HUES64 (cell line): ENCODE measurements around the gene CHST11. TPM values are rescaled to one million over a fixed set of nuclear protein-coding genes. Genes with fewer than 3 reads are reported as not detected.

Source experiments
- H3K27ac ChIP-seq: 2 replicates; pipeline ENCODE4 v1.7.0; 2013; ENCODE audit warnings: low read depth, low read length, inconsistent platforms
- H3K27me3 ChIP-seq: 2 replicates; pipeline ENCODE4 v1.6.1; 2013; ENCODE audit warnings: mild to moderate bottlenecking, low read length; ENCODE audit not compliant: insufficient read depth
- H3K36me3 ChIP-seq: 2 replicates; pipeline ENCODE4 v1.6.1; 2013; ENCODE audit warnings: mild to moderate bottlenecking, low read length; ENCODE audit not compliant: insufficient read depth
- H3K4me1 ChIP-seq: 2 replicates; pipeline ENCODE4 v1.6.1; 2013; ENCODE audit warnings: mild to moderate bottlenecking, low read length, moderate library complexity; ENCODE audit not compliant: insufficient read depth
- H3K4me3 ChIP-seq: 2 replicates; pipeline ENCODE4 v1.5.1; 2013; ENCODE audit warnings: mild to moderate bottlenecking, low read length, moderate library complexity
- H3K9ac ChIP-seq: 2 replicates; pipeline ENCODE4 v1.6.1; 2013; ENCODE audit warnings: mild to moderate bottlenecking, low read depth, low read length
- H3K9me3 ChIP-seq: 2 replicates; pipeline ENCODE4 v1.6.1; 2013; ENCODE audit warnings: low read depth, low read length; ENCODE audit not compliant: insufficient read depth
- WGBS: fragments of 150-250, 120-280 bp; methylation state at CpG from one replicate; pipeline ENCODE4 v1.1.7; 2013; ENCODE audit warnings: missing lambda C conversion rate; 5-methylcytosine and 5-hydroxymethylcytosine counted together
- polyA plus RNA-seq, 2 experiments: library from polyadenylated mRNA; stranded (reverse); fragments of 50-300 nt; gene quantifications; one replicate each; pipeline ENCODE4 v1.2.3, GENCODE V29; 2013

CHST11 gene
- polyA plus RNA-seq (2013, experiment 1 of 2): 9.8 TPM
- polyA plus RNA-seq (2013, experiment 2 of 2): 14.6 TPM

DNA sequence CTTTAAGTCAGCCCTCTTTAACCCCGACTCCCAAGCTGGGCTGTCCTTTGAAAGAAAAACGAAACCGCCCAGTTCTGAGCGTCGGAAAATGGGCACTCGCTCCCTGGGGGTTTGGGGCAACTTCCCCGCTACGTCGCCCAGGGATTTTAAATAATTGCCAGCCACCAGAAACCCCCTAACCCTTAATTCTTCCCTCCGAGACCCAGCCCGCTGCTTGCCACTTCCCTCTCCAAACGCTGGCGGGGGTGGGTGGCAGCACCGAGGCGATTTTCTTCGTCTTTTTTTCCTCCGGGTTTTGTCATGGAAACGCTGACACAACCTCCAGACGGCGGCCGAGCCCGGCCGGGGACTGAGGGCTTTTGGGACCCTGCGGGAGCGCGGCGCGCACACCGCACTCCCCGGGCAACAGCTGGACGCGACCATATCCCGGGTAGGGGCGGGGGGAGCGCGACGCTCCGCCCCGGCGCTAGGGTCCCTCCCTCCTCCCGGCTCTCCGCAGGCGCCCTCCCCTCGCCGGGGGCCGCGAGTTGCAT, at the start of gene CHST11:
Gene CHST11 (plus strand): TSS at position 532 of the 533 bp plus-strand sequence.
- Histone ChIP-seq H3K27me3 (peaks cover 40% of the 10 kb centered on the region), H3K27ac (peak within 1 kb of the TSS; percentile 63; the same call in 1 of the 2 replicates), H3K9ac (peak within 1 kb of the TSS; percentile 71), H3K36me3 (no peaks in the 10 kb centered on the region), H3K4me3 (peak within 1 kb of the TSS; percentile 98), H3K4me1 (peaks cover 40% of the 10 kb centered on the region), H3K9me3 (no peaks in the 10 kb centered on the region)
- under 1% methylated on average over 47 of the region's 47 CpGs for WGBS

DNA sequence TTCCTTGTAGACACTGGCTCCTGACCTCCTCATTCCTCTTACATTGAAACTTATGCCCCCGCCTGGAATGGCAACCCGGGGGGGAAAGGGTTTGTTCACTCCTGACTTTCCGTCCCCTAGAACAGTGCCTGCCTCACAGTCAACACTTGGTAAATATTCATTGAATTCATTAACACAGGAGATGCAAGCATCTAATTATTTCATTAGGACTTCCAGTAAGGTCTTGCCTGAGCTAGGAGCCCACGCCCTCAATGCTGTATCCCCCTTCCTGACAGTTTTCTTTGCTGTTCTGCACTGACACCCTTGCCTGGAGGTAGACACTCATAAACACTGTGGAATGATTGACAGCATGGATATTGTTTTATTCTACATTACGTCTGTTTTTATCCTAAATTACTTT, 49.3 kb upstream of the CHST11 start:
- peaks cover 5% of the 10 kb centered on the region; the same call in 1 of the 2 replicates for H3K4me1 ChIP-seq

DNA sequence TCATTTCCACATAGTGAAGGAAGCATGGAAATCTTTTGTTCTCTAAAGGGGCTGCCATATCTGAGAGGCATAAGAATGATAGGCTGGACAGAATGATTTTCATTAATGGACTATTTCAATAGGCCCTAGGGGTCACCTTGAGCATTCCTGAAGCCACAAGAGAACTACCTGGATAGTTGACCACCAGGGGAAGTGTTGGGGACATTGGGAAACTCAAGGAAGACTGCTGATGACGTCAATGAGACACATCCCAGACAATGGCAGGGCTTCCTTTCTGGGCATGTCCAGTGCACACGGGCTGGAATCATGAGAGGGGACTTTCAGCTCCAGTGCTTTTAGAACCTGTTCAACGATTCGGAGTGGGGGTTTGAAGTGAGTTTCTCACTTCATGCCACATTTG, 48.8 kb upstream of the CHST11 start:
- 91% methylated on average over 4 of the region's 4 CpGs for WGBS
- Histone ChIP-seq H3K27me3 (no peaks in the 10 kb centered on the region), H3K9ac (no peak overlapping the region), H3K4me1 (peaks cover 5% of the 10 kb centered on the region; the same call in 1 of the 2 replicates), H3K36me3 (no peaks in the 10 kb centered on the region), H3K9me3 (peaks cover 3% of the 10 kb centered on the region; the same call in 1 of the 2 replicates), H3K4me3 (no peak overlapping the region), H3K27ac (no peak overlapping the region)

More for the DNA sequence above, 49.3 kb upstream of the CHST11 start:
- peaks cover 3% of the 10 kb centered on the region; the same call in 1 of the 2 replicates for H3K9me3 ChIP-seq
- H3K36me3 ChIP-seq: no peaks in the 10 kb centered on the region
- 94% methylated on average over 4 of the region's 5 CpGs for WGBS
- H3K27me3 ChIP-seq: no peaks in the 10 kb centered on the region
- no peak overlapping the region for H3K4me3 ChIP-seq
- no peak overlapping the region for H3K27ac ChIP-seq
- no peak overlapping the region for H3K9ac ChIP-seq

DNA sequence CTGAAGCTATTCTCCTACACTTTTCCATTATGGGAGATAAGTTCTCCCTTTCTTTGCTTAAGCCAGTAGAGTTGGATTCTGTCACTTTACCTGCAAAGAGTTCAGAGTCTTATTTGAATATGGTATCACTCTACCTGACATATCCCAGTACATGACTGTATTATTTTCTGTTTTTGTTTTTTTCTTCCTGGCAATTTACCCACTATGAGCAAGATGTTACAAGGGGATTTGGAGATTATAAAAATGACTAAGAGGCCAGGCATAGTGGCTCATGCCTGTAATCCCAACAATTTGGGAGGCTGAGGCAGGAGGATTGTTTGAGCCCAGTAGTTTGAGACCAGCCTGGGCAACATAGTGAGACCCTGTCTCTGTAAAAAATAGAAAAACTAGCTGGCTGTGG, 46.4 kb upstream of the CHST11 start:
- Histone ChIP-seq H3K36me3 (no peaks in the 10 kb centered on the region), H3K4me3 (no peak overlapping the region), H3K9ac (no peak overlapping the region), H3K27me3 (no peaks in the 10 kb centered on the region), H3K9me3 (peaks cover 3% of the 10 kb centered on the region; the same call in 1 of the 2 replicates), H3K27ac (no peak overlapping the region), H3K4me1 (peaks cover 29% of the 10 kb centered on the region)

DNA sequence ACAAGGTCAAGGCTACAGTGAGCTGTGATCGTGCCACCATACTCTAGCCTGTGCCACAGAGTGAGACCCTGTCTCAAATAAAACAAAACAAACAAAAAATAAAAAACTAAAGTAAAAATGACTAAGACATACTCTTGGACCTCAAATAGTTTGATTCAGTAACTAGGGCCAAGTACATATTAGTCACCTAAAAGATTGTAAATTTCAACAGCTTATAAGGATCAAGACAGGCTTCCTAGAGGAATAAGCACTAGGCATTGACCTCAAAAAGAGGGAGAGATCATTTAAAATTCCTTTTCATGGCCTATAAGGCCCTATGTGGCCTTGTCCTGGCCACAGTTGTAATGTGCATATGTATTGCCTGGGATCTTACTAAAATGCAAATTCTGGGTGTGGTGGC, 46.0 kb upstream of the CHST11 start:
- H3K9me3 ChIP-seq: peaks cover 3% of the 10 kb centered on the region; the same call in 1 of the 2 replicates
- 80% methylated on average over 1 of the region's 1 CpG for WGBS

DNA sequence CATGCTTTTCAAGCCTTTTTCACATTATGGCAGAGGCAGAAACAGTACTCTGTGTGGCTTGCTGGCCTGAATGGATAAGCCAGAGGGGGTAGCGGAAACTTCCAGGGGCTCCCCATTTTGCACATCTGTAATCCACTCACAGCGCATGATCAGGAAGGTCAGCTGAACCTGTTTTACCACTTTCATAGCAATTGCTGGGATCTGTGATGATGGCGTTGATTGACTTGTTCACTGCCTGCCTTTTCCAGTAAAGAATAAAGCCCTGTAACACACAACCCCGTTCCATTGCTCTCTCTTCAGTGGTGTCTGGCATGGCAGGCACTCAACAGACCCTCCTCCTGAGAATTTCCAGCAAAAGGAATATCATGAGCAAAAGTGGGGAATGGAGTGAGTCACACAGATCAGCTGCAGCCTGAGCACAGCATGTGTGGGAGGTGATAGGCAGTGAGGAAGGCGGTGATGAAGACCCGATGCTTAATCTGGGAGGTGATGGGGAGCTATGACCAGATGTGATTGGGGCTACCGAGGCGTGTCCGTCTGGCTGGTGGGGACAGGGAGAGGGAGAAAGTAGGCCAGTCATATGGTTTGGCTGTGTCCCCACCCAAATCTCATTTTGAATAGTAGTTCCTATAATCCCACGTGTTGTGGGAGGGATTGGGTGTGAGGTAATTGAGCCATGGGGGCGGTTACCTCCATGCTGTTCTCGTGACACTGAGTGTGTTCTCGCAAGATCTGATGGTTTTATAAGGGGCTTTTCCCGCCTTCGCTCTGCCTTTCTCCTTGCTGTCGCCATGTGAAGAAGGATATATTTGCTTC, 44.7 kb upstream of the CHST11 start:
- WGBS: 88% methylated on average over 16 of the region's 16 CpGs
- H3K9ac ChIP-seq: no peak overlapping the region
- H3K36me3 ChIP-seq: no peaks in the 10 kb centered on the region
- H3K4me1 ChIP-seq: peaks cover 31% of the 10 kb centered on the region
- no peak overlapping the region for H3K27ac ChIP-seq
- H3K27me3 ChIP-seq: no peaks in the 10 kb centered on the region
- H3K4me3 ChIP-seq: no peak overlapping the region
- no peaks in the 10 kb centered on the region for H3K9me3 ChIP-seq

More for the DNA sequence above, 46.0 kb upstream of the CHST11 start:
- H3K36me3 ChIP-seq: no peaks in the 10 kb centered on the region
- H3K9ac ChIP-seq: no peak overlapping the region
- no peak overlapping the region for H3K4me3 ChIP-seq
- peaks cover 31% of the 10 kb centered on the region for H3K4me1 ChIP-seq
- H3K27me3 ChIP-seq: no peaks in the 10 kb centered on the region
- no peak overlapping the region for H3K27ac ChIP-seq

DNA sequence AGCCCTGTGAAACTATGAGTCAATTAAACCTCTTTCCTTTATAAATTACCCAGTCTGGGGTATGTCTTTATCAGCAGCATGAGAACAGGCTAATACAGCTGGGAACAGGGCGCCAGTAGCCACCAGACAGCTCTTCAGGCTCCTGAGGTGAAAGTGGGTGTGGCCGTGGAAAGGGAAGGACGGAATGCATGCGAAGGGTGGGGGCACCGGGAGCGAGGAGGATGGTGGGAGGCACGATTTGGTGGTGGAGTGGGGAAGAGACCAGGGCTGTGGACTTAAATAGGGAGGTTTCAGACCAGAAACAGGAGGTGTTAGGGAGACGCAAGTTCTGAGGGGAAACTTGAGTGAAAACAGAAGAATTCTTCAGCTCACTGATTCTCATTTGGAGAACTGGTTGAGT, 44.1 kb upstream of the CHST11 start:
- no peaks in the 10 kb centered on the region for H3K27me3 ChIP-seq
- WGBS: 81% methylated on average over 8 of the region's 8 CpGs
- H3K27ac ChIP-seq: no peak overlapping the region
- no peaks in the 10 kb centered on the region for H3K36me3 ChIP-seq
- no peak overlapping the region for H3K9ac ChIP-seq
- H3K4me3 ChIP-seq: no peak overlapping the region
- no peaks in the 10 kb centered on the region for H3K9me3 ChIP-seq
- H3K4me1 ChIP-seq: peaks cover 31% of the 10 kb centered on the region

DNA sequence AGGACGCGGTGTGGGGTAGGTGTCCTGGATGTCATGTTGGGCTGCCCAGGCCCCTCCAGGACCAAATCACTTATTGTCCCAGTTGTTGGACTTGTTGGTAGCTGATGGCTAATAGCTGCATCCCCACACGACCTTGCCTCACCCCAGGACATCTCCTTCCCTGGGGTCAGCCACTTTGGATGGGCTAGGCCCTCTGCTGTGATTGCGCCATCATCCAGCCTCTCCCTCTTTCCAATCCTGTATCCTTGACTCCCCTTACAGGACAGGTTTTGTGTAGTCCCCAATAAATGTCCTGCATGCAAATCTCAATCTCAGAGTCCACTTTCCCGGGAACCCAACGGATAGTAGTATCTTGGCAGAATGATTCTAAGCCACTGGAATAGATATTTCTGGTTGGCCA, 43.4 kb upstream of the CHST11 start:
- Histone ChIP-seq H3K36me3 (no peaks in the 10 kb centered on the region), H3K27ac (no peak overlapping the region), H3K4me1 (peaks cover 31% of the 10 kb centered on the region), H3K4me3 (no peak overlapping the region), H3K27me3 (no peaks in the 10 kb centered on the region), H3K9me3 (no peaks in the 10 kb centered on the region), H3K9ac (no peak overlapping the region)
- 85% methylated on average over 6 of the region's 6 CpGs for WGBS

DNA sequence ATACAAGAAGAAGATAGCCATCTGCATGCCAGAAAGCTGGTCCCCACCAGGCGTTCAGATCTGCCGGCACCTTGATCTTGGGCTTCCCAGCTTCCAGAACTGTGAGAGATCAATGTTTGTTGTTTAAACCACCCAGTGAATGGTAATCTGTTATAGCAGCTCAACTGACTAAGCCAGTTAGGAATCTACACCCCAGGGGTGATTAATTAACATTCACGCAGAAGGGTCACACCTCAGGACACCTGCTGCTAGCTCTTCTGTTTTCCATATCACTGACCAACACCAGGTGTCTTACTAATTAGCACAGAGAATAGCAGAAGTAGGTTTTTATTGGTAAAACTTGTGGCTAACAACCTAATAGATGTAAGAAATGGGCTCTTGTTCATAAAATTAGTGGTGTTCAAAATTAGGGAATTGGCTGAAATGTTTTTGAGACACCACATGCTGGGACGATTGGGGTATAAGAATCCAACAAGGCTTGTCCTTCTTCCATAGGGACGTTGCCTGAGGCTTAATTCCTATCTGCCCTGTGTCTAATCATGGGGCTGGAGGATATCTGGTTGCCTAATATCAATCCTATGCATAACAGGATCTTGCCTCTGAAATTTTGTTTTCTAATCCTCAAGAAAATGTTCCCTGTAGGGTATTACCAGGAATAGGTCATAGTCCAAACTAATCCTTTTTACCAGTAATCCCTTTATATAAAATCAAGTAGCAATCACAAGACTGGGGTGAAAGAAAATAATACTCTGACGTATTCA, 42.0 kb upstream of the CHST11 start:
- Histone ChIP-seq H3K27ac (peak overlapping the region; percentile 72; the same call in 1 of the 2 replicates), H3K9me3 (no peaks in the 10 kb centered on the region), H3K4me1 (peaks cover 31% of the 10 kb centered on the region), H3K36me3 (no peaks in the 10 kb centered on the region), H3K27me3 (no peaks in the 10 kb centered on the region), H3K4me3 (no peak overlapping the region), H3K9ac (no peak overlapping the region)
- WGBS: 10% methylated on average over 5 of the region's 6 CpGs

DNA sequence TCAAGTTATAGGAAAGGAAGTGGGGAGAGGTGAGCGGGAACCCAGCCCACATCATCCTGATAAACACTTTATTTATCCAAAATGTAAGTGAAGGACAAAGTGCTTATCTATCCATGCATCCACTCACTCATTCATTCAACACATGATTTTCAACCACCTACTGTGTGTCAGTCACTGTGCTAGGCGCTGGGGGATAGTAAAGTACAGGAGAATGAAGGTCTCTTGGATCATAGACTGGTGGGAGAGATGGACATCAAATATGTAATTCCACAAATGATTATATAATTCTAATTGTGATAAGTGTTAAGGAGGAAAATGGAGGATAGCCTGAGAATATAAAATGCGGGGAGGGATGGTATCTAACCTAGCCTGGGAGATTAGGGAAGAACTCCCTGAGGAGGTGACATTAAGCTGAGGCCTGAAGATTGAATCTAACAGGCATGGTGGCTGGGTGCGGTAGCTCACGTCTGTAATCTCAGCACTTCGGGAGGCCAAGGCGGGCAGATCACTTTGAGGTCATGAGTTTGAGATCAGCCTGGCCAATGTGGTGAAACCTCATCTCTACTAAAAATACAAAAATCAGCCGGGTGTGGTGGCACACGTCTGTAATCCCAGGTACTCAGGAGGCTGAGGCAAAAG, 41.3 kb upstream of the CHST11 start:
- Histone ChIP-seq H3K36me3 (no peaks in the 10 kb centered on the region), H3K27ac (peak overlapping the region; percentile 72; the same call in 1 of the 2 replicates), H3K9ac (no peak overlapping the region), H3K27me3 (no peaks in the 10 kb centered on the region), H3K9me3 (no peaks in the 10 kb centered on the region), H3K4me3 (no peak overlapping the region), H3K4me1 (peaks cover 31% of the 10 kb centered on the region)
- WGBS: 88% methylated on average over 7 of the region's 9 CpGs
